GM18867 (cell line): ENCODE results near the gene AGBL3.

Experiments used
- ATAC-seq: cut with Tn5 transposase; IDR thresholded peaks from one replicate; pipeline ENCODE4 v1.9.1; 2021; ENCODE audit warnings: mild to moderate bottlenecking, moderate library complexity; ENCODE audit not compliant: unreplicated experiment

The AGBL3 gene

DNA sequence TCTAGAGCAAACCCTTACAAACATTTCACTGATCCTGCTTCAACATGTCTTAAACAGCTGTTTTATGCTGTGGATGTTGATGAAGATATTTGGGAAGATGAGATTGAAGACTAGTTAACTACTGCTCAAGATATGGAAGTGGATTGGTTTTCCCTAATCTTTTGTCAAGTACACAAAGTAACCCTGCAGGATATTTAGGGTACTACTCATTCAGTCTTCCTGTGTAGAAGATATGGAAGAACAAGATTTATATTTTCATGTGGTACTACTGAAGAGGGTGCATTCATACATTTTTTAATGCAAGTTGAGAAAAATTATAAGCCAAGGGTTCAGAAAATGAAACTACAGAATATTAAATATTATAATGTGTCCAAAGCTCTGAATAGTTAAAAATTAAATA is 143.3 kb downstream of the AGBL3 start:
- no peak for ATAC-seq

DNA sequence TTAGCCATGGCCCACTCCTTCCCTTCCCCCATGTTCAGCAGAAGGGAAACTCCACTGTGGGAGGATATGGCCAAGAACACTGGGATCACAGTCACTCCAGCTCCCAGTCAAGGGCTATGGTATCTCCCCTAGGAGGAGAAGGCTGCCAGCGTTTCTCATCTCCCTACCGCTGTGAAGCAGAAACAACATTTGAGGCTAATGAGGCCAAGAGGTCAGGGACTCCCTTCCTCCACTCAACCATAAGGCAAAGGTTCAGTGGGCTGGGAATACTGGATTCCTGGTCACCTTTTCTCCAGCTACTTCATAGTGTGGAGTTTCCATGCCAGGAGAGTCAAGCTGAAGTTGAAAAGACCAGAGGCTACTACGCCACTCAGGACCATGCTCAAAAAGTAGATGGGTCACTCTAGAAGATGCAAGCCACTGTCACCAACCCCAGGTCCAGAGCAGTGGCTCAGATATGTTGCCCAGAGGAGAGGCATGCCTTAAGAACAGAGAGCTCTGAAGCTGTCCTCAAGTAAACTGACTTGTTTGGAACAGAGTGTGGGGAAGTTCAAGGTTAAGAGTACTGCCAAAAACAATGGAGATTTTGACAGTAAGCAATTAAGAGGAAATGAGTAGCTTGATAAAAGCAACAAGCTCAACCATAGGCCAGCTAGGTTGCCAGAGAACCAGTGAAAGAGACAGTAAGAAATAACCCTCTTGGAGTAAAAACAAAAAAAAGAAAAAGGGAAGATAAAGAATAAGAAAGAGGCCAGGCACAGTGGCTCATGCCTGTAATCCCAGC is 157.8 kb downstream of the AGBL3 start:
- ATAC-seq: no peak

DNA sequence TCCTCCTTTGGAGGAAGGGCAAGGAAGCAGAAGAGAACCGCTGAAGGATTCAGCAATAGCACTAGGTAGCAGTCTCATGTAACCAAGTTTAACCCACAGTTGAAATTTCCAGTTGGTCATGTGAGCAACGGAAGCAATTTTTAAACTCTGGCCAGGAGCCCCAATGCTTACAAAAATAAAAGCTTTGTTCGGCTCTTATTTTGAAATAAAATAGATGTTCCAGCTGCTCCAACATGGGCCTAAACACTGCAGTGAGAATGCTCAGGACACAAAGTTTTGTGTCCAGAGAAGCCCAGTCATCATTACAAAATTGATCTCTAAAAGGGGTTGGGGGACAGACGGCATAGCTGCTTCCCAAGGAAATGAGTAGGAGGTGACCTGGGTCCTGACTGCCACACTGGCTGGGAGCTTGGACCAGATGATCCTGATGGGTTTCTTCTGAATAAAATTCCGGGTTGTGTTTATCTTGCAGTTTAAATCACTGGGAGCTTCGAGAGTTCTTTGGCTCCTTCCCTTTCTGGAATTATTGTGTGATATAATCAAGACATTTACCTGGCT is 161.1 kb downstream of the AGBL3 start:
- peak; percentile 16 for ATAC-seq

DNA sequence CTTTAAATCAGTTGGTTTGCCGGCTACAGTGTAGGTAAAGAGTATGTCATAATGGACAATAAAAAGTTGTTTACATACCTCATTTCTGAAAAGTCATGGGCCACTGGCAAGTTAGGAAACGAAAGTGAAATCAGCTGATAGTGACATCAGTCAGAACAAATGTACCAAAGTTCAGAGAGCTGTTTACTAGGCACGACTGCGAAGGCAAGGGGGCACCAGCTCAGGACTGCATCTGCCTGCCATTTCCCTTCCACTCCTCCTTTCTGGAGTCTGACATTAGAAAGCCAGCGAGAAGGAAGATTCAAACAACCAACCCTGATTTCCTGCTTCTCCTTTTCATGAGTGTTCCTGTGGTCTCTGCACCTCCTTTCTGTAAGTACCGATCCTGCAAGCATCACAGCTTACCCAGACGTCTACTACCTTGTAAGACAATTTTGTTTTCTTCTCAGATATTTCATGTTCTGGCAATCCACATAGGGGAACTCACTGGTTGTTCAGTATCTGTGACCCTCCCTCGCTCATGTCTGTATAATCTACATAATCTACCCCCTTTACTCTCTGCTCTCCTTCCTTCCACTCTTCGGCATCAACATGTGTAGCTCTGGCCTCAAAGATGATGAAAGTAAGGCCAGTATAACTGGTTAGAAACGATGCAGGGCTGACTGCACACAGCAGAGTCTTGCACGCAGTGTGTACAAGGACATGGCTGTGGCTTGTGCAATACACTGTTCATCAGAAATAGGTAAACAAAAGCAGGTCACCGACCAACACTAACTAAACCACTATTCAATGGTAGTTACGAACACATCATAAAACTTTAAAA is 161.8 kb downstream of the AGBL3 start, which contains the start of gene TMEM140:
Gene TMEM140 (plus strand): TSS at position 174 of the 823 bp plus-strand sequence. CDS start 16,370 bp downstream, outside the sequence.
- ATAC-seq: peak; percentile 88

DNA sequence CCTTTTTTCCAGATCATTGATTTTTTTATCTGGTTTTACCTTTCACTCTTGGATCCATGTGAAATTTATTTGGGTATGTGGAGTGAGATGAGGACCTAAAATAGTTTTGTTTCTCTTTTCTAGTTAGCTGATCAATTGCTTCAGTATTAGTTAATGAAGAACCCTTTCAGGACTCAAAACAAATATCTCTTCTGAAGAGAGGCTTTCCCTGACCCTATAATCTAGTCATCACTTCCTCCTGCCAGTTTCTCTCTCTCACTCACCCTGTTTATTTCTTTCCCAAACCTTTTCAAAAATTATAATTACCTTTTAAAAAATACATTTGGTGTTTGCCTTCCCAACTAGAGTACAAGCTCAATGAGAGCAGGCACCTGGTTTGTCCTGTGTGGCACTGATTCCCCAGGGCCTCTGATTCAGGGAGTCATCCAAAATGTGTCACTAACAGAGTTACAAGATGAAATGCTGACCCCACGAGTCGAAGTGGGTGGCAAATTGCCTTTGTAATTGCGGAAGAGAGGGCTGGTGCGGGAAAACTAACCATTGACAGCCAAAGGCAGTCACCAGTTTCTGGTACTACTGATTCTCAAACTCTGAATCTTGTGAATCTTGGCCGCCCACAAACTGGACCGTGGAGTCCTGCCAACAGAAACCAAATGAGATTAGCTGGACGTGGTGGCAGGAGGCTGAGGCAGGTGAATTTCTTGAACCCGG is 163.9 kb downstream of the AGBL3 start:
- no peak for ATAC-seq

DNA sequence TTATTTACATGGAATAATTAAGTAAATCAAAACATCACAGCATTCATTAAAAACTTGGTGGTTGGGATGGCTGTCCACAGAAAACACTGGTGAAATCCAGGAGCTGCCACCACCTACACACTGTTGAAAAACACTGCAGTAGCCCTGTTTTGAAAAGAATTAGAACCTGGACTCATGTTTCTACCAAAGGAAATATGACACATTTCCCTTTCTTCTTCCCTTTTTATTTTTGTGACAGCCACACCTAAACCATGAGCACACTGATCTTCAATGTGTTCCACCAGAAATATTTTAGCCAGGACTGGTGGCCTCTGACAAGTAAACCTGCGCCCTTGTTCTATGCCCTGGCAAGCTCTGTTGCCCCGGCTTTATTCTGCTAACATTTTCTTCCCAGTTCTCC is 164.8 kb downstream of the AGBL3 start:
- no peak for ATAC-seq

DNA sequence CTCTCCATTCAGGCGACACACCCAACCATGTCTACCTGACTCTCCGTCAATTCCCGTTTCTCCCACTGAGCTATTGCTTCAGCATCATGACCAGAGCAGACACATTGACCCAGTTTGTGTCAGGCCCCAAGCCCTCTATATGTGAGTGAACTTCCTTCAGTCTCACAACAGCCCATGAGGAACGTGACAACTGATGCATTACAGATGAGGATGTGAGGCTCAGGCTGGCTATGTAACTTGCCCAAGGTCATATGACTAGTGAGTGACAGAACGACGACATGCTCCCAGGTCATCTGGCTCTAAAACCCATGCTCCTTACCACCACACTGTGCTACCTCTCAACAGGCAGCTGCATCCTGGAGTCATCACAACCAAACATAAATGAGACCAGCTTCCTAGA is 165.2 kb downstream of the AGBL3 start:
- ATAC-seq: no peak

DNA sequence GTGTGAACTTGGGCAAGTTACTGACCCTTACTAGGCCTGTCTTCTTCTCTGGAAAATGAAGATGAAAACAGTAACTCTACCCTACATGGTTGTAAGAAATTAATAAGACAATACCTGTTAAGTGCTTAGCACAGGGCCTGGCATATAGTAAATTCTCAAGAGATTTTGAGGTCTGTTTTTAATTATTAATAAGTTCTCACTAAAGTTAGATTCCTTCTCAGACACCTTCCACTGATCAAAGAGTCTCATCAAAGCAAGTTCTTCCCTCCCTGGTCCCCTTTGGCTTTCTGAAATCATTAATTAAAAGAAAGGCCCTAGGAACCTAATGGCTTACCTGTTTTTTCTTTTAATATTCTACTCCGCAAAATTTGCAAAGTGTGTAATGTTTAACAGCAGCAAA is 166.1 kb downstream of the AGBL3 start:
- ATAC-seq: no peak

DNA sequence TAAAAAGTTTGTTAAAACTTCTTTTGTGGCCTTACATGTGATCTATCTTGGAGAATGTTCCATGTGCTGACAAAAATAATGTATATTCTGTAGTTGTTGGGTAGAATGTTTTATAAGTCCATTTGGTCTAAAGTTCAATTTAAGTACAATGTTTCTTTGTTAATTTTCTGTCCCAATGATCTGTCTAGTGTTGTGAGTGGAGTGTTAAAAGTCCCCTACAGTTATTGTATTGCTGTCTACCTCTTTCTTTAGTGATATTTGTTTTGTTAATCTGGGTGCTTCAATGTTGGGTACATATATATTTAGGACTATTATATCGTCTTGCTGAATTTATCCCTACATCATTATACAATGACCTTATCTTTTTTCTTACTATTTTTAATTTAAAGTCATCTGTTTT is 168.4 kb downstream of the AGBL3 start:
- no peak for ATAC-seq

DNA sequence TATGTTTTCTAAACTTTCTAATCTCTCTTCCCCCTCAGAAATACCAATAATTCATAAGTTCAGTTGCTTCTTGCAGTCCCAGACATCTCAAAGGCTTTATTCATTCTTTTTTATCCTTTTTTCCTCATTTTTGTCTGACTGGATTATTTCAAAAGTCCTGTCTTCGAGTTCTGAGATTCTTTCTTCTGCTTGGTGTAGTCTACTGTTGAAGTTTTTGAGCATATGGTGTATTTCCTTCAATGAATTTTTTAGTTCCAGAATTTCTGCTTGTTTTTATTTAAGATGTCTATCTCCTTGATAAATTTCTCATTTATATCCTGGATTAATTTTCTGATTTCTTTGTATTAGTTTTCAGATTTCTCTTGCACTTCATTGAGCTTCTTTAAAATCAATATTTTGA is 170.0 kb downstream of the AGBL3 start:
- ATAC-seq: no peak

DNA sequence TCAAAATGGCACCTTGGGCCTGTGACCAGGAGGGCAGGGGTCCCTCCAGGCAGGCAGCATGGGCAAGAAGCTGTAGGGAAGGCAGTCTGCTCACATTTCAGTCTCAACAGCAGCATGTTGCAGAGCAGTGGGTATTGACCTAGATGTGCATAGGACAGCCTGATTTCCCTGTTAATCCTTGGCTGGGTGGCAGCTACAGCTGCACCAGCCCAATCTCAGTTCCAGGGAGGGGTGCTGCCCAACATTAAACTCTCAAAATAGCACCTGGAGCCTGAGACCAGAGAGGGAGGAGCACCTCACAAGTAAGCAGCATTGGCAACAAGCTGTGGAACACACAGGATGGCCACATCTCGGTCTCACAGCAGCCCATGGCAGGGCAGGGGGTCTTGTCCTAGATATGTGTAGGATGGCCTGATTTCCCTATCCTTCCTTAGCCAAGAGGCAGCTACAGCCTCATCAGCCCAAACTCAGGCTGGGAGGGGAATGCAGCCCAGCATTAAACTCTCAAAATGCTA is 171.9 kb downstream of the AGBL3 start:
- no peak for ATAC-seq

DNA sequence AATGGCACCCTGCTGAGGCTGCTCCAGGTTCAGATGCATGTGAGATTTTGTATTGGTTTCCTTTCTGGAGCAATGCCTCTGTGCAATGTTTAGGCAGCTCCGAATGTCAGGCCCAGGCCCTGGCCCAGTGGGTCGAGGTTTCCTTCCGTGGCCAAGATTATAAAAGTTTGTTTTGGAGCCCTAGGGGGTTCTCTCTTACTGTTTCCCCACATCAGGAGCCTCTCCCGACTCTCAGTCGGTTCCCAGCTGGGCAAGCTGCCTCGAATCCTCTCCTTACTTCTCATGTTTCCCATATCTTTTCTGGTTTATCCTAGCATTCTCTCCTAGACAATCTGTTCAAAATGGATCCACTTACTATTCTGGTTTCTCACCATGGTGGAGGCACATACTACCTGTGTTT is 172.6 kb downstream of the AGBL3 start:
- ATAC-seq: no peak

DNA sequence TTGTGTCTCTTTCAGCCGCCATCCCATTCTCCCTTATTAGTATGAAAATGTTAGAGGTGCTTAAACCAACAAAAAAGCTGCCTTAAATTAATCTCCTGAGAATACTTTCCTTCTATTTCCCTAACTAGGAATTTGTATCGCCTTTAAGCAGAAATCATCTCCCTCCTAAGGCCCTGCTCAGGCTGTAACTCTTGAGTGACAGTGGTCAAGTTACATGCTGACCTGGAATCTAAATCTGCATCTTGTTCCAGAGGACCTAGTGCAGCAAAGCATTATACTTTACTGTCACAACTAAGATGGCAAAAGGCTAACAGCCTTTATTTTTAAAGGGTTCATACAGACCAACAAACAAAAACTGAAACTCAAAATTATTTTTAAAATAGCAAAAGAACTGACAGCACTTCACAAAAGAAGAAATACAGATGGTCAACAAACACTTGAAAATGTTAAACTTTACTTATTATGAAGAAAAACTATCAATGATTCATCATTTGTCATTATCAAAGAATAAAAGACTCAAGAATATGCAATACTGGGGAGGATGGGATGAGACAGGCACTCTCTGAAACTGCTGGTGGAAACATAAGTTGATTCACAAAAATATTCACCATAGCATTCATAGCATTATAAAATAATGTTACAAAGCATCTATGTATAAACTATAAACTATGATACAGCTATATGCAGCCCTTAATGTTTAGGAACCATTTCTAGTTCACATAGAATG is 173.2 kb downstream of the AGBL3 start:
- peak; percentile 5 for ATAC-seq

DNA sequence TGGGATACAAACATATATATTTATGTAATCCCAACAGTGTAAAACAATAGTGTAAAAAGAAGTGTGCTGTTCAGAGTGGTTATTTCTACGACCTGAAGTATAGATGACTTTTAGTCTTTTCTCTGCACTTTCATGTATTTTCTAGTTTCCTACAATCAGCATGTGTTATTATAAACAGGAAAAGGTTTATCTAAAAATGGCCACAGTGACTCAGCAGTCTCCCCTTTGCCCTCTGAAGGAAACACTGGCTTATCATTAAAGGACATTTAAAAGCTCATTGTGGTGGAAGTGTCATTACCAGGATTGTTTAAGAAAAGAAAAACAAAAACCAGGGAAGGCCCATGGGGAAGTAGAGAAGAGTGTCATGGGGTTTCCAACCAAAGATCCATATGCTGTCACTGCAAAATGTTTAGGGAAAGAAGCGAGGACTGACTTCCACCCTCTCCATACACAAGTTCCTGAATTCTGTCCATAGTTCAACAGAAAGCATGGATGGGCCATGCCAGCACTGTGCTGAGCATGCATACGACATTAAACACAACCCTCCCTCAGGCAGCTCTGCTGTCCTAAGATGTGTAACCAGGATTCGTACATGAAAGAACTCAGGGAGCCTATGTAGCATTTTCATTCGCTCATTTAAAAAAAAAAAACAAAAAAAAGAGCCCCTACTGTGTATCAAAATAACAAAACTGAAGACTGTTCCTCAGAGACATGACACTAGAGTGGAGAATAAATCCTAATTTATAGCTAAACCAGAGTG is 174.0 kb downstream of the AGBL3 start:
- ATAC-seq: peak; percentile 58

DNA sequence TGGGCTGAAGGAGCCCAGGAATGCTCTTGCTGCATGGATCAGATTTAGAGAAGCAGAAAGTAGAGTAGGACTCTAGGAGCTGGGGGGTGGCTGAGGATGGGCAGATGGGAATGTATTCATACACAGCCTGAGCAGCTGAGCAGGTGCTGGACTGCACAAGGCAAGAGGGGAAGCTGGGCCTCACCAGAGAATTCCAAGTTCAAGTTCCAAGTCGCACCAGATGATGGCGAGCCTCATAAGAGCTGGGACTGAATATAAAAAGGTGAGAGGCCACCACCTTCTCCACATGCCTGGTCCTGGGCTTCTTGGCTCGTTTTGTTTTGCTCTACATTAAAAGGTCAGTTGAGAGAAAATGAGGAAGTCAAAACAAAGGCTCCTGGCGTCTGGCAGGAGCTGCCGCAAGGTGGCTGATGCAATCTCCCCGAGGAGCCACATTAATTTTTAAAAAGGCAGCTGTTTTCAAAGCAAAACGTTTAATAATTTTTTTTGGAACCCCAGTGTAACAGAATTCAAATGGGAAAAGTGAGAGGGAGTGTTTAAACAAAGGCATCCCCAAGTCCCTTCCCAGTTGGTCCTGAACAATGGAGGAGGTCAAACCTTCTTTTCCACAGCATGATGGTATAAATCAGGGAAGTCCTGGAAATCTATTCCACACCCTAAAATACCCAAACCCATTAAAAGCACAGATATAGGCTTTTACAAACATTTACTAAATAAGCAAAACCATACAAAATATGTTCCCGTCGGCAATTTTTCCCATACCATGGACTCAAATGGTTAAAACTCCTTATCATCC is 174.7 kb downstream of the AGBL3 start:
- peak; percentile 41 for ATAC-seq

DNA sequence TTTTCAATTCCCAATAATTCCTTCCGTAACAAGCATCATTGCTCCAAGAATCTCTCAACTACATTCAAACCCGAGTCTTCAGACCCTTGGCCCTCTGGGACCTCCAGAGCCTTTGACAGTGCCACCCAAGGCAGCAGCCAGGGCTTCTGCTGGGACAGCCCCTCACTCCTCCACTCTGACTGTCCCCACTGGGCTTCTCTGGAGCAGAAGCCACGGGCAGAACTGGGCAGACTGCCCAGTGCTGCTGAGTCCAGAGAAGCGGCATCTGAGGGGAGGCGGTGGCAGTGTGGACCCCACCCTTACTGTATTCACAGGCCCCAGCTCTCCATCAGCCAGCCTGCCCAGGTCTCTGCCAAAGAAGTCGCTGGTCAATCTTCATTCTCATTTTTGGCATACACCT is 175.4 kb downstream of the AGBL3 start:
- no peak for ATAC-seq

DNA sequence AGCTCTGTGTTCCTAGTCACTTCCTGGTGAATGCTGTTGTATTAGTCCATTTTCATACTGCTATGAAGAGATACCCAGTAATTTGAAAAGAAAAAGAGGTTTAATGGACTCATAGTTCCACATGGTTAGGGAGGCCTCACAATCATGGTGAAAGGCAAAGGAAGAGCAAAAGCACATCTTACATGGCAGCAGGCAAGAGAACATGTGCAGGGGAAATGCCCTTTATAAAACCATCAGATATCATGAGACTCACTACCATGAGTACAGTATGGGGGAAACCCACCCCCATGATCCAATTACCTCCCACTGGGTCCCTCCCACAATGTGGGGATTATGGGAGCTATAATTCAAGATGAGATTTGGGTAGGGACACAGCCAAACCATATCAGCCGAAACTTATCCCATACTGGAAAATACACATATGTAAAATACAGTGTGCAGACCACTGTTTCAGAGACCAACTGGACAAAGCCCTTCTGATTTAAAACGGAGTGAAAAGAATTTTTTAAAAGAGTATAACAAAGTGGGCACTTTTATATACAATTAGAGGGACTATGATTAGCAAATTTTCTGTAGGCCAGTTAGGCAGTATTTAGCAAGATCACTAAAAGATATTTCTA is 176.2 kb downstream of the AGBL3 start:
- ATAC-seq: no peak

DNA sequence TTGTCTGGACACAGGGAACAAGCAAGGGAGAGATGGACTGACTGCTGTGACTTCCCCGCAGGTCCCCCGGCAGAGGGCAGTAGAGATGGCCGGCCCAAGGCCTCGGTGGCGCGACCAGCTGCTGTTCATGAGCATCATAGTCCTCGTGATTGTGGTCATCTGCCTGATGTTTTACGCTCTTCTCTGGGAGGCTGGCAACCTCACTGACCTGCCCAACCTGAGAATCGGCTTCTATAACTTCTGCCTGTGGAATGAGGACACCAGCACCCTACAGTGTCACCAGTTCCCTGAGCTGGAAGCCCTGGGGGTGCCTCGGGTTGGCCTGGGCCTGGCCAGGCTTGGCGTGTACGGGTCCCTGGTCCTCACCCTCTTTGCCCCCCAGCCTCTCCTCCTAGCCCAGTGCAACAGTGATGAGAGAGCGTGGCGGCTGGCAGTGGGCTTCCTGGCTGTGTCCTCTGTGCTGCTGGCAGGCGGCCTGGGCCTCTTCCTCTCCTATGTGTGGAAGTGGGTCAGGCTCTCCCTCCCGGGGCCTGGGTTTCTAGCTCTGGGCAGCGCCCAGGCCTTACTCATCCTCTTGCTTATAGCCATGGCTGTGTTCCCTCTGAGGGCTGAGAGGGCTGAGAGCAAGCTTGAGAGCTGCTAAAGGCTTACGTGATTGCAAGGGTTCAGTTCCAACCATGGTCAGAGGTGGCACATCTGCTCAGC is 178.2 kb downstream of the AGBL3 start:
- no peak for ATAC-seq
